DMS79 treated with DMSO at 0.1 percent for 48 hours (cell line): Measurements from ENCODE around the gene LRMDA.

Source experiments
- DNase-seq: peaks from one replicate; lab custom pipeline; 2025; lab: John Stamatoyannopoulos, UW

The LRMDA gene

GRCh38 chr10:76306856-76307255 lies 875.4 kb downstream of the LRMDA start:
- DNase-seq, result no peak

DNA sequence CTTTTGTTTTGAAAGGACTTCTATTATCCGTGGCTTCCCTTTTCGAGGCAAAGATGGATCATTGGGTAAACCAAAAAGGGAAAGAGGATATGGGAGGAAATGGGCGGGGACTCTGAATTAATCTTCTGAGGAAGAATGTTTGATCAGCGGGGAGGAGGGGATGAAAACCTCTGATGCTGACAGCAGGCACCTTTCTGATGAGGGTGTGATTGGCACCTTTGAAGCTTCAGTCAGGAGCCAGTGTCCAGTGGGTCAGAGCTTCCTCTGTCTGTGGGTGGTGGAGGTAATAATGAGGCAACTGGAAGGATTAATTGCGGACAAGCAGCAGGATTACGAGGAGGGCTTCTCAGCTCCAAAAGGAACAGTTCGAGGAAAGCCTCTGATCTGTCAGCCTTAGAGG lies 877.6 kb downstream of the LRMDA start:
- DNase-seq, result no peak

DNA sequence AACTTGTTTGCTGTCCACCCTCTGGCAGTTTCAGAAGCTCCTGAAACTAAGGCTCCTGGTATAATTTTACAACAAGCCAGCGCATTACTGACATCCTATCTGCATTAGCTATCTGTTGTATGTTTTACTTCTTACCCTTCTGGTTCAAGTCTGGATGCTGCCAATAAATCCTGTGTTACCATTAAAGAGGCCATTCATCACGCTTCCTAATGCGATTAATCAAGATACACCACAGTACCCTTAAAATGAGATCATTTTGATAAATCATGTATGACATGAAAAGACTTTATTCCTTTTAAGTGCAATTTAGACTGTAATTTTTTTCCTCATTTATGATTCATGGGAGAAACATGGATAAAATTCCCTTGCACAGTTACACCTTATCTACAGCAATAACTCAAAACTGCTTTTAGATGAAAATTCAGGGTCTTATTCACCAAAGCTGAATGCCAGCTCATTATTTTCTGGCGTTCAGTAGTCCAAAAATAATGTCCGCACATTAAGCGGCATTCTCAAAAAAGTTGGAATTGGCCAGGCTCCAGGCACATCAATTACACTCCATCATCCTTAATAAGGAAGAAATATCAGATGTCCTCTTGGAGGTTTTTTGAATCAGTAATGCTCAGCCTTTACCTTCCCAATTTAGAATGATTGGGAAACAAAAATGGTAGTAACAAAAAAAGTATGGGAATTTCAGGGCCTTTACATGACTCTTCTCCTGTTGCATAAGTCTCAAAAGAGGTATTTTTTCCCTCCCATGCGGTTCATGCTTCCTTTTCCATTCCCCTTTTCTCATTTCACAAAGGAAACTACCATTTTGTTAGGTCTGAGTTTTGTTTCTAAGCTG lies 878.5 kb downstream of the LRMDA start:
- DNase-seq, result no peak

DNA sequence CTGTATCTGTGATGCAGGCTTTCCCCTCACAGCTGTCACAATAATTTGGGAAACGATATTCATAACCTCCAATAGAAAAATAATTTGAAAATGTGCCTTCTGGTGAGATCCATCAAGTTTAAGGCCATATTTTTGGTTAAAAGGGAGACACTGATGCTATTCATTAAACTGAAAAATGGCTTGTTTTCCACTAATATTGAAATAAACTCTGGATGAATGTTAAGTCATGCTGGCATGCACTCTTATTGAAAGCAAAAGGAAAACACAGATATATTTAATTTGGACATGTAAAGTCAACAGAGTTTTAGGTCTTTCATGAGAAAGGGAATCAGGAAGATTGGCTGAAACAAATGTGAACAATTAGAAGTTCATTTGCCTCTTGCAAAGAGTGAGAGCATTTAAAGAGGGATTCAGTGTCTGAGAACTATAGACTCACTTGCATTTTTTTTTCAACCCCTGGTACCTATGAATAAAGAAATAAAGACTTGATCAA lies 879.2 kb downstream of the LRMDA start:
- DNase-seq, result no peak

GRCh38 chr10:76311752-76312636 lies 880.6 kb downstream of the LRMDA start:
- no peak for DNase-seq

DNA sequence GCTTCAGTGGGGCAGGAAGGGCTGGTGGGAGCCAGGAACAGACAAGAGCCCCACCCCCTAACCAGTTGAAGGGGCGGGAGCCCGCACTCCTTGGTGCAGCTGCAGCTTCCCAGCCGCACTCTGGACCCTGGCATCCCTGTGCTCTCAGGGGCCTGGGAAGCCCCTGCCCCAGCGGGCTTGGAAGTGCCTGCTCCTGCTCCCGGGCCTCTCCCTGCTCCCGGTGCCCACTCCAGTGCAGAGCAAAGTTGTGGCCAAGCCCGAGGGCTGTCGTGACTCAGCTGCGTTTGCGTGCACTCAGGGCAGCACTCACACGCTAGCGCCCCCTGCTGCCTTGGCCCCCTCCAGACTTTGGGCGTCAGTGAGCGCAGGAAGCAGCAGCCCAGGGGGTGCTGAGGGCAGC lies 883.8 kb downstream of the LRMDA start:
- DNase-seq, result no peak

- DNase-seq, result no peak
These were observed 884.8 kb downstream of the LRMDA start for GRCh38 chr10:76316234-76316633.

DNA sequence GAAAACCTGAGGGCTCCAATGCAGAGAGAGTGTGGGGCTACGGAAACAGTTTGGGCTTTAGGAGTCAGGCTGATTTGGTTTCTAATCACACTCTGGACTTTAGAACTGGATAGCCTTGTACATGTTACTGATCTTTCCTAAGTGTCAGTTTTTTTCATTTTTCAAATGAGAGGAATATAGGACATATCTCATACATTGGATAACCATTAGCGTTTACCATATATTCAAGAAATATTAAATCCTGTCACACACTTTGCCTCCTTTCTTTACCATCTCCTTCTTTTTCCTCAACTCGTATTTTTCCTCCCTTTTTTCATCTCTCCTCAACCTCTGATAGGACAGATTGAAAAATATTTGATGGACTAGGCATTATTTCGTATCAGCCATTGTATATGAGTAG lies 885.7 kb downstream of the LRMDA start:
- no peak for DNase-seq

- no peak for DNase-seq
These were observed 886.8 kb downstream of the LRMDA start for GRCh38 chr10:76318211-76318610.

GRCh38 chr10:76319661-76320060 lies 888.2 kb downstream of the LRMDA start:
- no peak for DNase-seq

GRCh38 chr10:76324283-76324682 lies 892.9 kb downstream of the LRMDA start:
- peak; percentile 21 for DNase-seq

- no peak for DNase-seq
These were observed 896.0 kb downstream of the LRMDA start for GRCh38 chr10:76327441-76327840.

GRCh38 chr10:76328348-76328747 lies 896.9 kb downstream of the LRMDA start:
- no peak for DNase-seq

DNA sequence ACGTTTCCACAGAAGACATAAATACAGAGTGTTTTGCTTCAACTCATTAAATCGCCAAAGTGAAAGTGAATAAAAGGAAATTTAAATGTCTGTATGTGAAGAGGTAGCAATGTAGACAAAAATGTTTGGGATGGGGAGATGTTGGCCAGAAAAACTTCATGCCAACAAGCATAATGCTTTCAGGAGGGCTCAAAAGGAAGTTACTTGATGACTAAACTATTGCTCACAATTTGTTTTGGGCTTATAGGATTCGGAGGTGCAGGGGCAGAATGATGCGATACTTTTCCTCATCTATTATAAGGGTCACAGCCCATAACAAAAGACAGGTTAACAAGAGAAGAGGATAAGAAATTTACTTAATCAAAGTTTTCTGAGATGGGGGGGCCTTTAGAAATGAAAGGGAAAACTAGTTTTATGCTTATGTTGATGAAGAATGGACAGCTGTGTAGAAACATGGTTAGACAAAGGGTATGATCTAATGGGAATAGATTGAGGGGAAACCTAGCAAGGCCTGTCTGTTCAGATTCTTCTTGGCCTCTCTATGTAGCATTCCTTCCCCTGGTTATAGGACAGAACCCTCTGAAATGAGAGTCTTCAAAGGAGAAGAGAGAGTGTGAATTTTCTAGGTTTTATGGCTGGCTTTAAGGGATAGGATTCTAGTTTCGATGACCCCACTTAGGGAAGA lies 898.6 kb downstream of the LRMDA start:
- no peak for DNase-seq

- DNase-seq, result no peak
These were observed 900.3 kb downstream of the LRMDA start for GRCh38 chr10:76331742-76332141.

DNA sequence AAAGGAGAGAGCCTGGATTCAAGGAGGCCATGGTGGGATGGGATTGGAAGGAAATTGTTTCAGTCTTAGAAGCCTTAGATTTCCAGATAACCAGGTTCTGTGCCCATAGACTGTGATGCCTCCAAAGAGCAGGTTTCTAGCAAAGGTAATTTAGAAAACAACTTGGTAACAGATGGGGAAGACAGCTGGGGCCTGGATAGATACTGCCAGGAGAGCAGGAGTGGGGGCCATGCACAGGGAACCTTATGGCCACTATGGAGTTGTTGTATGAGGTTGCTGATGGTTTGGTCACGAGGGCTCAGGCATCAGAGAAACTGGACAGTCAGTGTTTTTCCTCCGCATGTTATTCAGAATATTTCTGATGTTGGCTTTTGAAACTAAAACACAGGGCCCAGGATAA lies 901.9 kb downstream of the LRMDA start:
- no peak for DNase-seq

- no peak for DNase-seq
These were observed 902.4 kb downstream of the LRMDA start for GRCh38 chr10:76333796-76334195.

- DNase-seq, result no peak
These were observed 902.8 kb downstream of the LRMDA start for GRCh38 chr10:76334255-76334654.

GRCh38 chr10:76336213-76336963 lies 905.0 kb downstream of the LRMDA start:
- DNase-seq, result no peak

- no peak for DNase-seq
These were observed 906.2 kb downstream of the LRMDA start for GRCh38 chr10:76337641-76338040.

DNA sequence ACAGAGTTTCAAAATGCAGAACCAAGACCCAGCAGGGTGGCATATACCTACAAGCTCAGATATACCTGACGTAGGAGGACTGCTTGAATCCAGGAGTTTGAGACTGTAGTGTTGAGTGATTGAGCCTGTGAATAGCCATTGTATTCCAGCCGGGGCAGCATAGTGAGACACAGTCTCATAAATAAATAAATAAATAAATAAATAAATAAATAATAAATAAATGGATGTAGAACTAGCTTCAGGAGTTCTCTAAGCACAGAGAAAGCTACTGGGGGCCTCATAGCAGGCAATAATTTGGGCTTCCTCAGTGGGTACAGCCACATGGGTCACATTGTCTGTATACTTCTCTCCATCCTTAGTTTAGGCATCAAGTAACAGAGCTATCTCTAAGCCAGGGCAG lies 906.8 kb downstream of the LRMDA start:
- no peak for DNase-seq

DNA sequence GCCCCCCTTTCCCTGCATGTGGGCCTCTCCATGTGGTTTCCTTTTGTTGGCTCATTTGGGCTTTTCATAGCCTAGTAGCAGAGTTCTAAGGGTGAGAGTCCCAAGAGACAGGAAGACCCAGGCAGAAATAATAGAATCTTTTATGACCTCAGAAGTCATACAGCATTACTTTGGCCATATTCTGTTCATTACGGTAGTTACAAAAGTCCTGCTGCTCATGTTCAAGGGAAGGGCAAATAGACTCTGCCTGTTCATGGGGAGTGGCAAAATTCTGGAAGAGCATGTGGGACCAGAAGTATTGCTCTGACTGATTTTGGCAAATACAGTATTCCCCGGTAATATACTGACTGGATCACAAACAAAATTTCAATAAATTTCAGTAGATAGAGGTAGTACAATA lies 910.3 kb downstream of the LRMDA start:
- no peak for DNase-seq
